ENCODE measurements around the gene NEDD4. TPM values are rescaled to one million over a fixed set of nuclear protein-coding genes. Genes with fewer than 3 reads are reported as not detected.

Gene NEDD4
- polyA plus RNA-seq, 1 of the 3 experiments (the other 2 are of a cell fraction): 12.9 TPM

DNA sequence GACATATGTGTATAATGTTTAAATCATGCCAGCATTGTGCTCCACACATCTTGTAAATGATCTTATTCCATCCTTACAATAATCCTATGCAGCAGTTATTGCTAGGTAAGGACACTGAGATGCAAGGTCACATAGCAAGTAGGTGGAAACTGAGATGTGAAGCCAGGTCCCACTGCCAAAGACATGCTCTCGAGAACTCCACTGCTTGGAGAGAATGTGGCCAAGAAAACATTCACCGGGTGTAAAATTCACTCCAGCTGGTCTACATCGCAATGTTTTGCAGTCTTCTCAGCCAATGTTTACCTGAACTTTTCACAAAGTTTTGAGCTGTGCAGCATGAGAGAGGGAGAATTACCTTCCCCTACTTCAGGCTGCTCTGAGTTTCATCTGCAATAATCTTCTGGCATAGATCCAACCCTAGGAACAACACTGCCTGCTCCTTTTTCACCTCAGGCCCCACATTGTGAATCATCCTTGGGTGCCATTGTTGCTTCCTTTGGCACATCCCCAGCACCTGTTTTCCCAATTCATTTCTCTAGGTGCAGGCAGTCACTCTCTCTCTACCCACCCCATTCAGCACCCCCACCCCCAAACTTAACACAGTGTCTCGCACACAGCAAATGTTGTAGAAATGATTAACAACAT lies 197.0 kb downstream of the NEDD4 start:
- Histone ChIP-seq H3K9me3 (no peaks in the 10 kb centered on the region), H3K36me3 (replicated peaks in 1 of 2; ENCODE audit: control insufficient read depth in 1 of 2, insufficient read depth in 2 of 2, low read length in 1 of 2) (no peaks in the 10 kb centered on the region), H4K20me1 (ENCODE audit: insufficient read depth) (no peaks in the 10 kb centered on the region), H3K9me2 (no peaks in the 10 kb centered on the region), H3K27ac (ENCODE audit: low read depth in 2 of 2, low read length in 1 of 2) (no peak overlapping the region), H2AFZ (ENCODE audit: low read depth) (no peak overlapping the region), H3K9ac (no peak overlapping the region), H3K4me1 (ENCODE audit: control insufficient read depth in 1 of 2, insufficient read depth in 2 of 2, low read depth in 1 of 2, low read length in 1 of 2) (peaks cover 0 to 15% of the 10 kb centered on the region in 2 experiments; a peak in 2 of 4 replicates), H3K79me2 (ENCODE audit: insufficient read depth) (no peaks in the 10 kb centered on the region), H3K4me3 (ENCODE audit: low read depth in 2 of 2, low read length in 1 of 2) (no peak overlapping the region), H3K4me2 (no peak overlapping the region), H3K27me3 (ENCODE audit: insufficient read depth) (no peaks in the 10 kb centered on the region), H3F3A (replicated peaks; ENCODE audit: insufficient read depth) (no peaks in the 10 kb centered on the region)
- CTCF ChIA-PET: interaction anchor here (0.6 to 3.3 kb wide), 3 partner anchors 54 to 148 kb away, joined by 3 to 16 read pairs (median 4); no protein-coding TSS in a partner anchor
- TF ChIP-seq NFIC (IDR thresholded peaks at IDR 0.05; ENCODE audit: borderline replicate concordance) (peak; percentile 43), CHD2 (IDR thresholded peaks at IDR 0.05; ENCODE audit: low read length, partially characterized antibody) (no peak), RAD21 (IDR thresholded peaks at IDR 0.05; ENCODE audit: low read length) (no peak), ELF1 (IDR thresholded peaks at IDR 0.05) (no peak)
- POLR2A ChIA-PET: no interaction called here
- DNase-seq: no peak
- WGBS (ENCODE audit: low lambda C conversion rate): 81% methylated on average over 4 of the region's 4 CpGs

DNA sequence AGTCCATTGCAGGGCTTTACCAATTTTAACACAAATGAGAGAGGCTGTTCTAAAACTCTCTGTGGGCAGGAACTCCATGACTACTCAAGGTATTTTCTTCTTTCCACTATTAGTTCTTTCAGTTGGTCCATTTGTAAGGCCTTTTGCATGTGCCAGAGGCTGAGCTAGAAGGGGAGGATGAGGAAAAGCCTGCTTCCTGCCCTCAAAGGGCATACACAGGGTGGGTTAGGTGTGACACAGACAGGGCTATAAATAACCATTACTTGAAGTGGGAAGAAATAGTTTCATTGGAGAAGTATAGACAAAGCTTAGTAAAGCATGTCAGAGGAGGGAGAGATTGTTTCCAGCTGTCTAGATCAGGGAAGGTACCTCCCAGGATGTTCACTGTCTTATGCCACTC lies 198.4 kb downstream of the NEDD4 start:
- H4K20me1 ChIP-seq (ENCODE audit: insufficient read depth): no peaks in the 10 kb centered on the region
- no peak overlapping the region for H3K9ac ChIP-seq
- POLR2A ChIA-PET: no interaction called here
- no peak overlapping the region for H3K4me2 ChIP-seq
- no peaks in the 10 kb centered on the region for H3K79me2 ChIP-seq (ENCODE audit: insufficient read depth)
- H3K9me3 ChIP-seq: no peaks in the 10 kb centered on the region
- DNase-seq: no peak
- no peak overlapping the region for H3K4me3 ChIP-seq (ENCODE audit: low read depth in 2 of 2, low read length in 1 of 2)
- peaks cover 0 to 15% of the 10 kb centered on the region in 2 experiments; a peak in 2 of 4 replicates for H3K4me1 ChIP-seq (ENCODE audit: control insufficient read depth in 1 of 2, insufficient read depth in 2 of 2, low read depth in 1 of 2, low read length in 1 of 2)
- H3K27me3 ChIP-seq (ENCODE audit: insufficient read depth): no peaks in the 10 kb centered on the region
- TF ChIP-seq FOXM1 (IDR thresholded peaks at IDR 0.05; ENCODE audit: low read depth) (no peak), POLR2AphosphoS5 (IDR thresholded peaks at IDR 0.05; ENCODE audit: low read depth, low read length) (no peak), RXRA (IDR thresholded peaks at IDR 0.05; ENCODE audit: borderline replicate concordance, low read depth) (no peak), SIN3A (IDR thresholded peaks at IDR 0.05; ENCODE audit: borderline replicate concordance, low read depth, low read length) (no peak), MEF2A (IDR thresholded peaks at IDR 0.05; ENCODE audit: borderline replicate concordance, low read depth) (no peak), EZH2phosphoT487 (IDR thresholded peaks at IDR 0.05; ENCODE audit: borderline replicate concordance, low read depth) (no peak), EP300 (IDR thresholded peaks at IDR 0.05; ENCODE audit: borderline replicate concordance in 1 of 2, low read depth in 1 of 2, low read length in 1 of 2) (no peak)
- TF ChIP-seq, protein P1, sequence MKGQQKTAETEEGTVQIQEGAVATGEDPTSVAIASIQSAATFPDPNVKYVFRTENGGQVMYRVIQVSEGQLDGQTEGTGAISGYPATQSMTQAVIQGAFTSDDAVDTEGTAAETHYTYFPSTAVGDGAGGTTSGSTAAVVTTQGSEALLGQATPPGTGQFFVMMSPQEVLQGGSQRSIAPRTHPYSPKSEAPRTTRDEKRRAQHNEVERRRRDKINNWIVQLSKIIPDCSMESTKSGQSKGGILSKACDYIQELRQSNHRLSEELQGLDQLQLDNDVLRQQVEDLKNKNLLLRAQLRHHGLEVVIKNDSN (IDR thresholded peaks at IDR 0.05; ENCODE audit: borderline replicate concordance, low read depth): no peak
- H3F3A ChIP-seq (replicated peaks; ENCODE audit: insufficient read depth): no peaks in the 10 kb centered on the region
- H3K9me2 ChIP-seq: no peaks in the 10 kb centered on the region
- CTCF ChIA-PET: interaction anchor here (1.0 to 3.3 kb wide), 2 partner anchors 103 to 146 kb away, joined by 4 to 16 read pairs; no protein-coding TSS in a partner anchor
- H3K27ac ChIP-seq (ENCODE audit: low read depth in 2 of 2, low read length in 1 of 2): no peak overlapping the region
- no peaks in the 10 kb centered on the region for H3K36me3 ChIP-seq (replicated peaks in 1 of 2; ENCODE audit: control insufficient read depth in 1 of 2, insufficient read depth in 2 of 2, low read length in 1 of 2)
- H2AFZ ChIP-seq (ENCODE audit: low read depth): no peak overlapping the region
